GM12875 (cell line): ENCODE data around the gene ZWILCH.

Experiments used
- H3K4me3 ChIP-seq: one replicate; pipeline ENCODE4 v1.5.1; 2011; ENCODE audit warnings: low read depth, low read length, control low read depth
- TF ChIP-seq, protein P1 (sequence below): IDR thresholded peaks from 2 replicates; pipeline ENCODE4 v1.5.1; 2011; ENCODE audit warnings: low read depth, mild to moderate bottlenecking, control low read depth, inconsistent platforms, low read length, moderate library complexity, borderline replicate concordance; ENCODE audit not compliant: insufficient read depth

Gene ZWILCH

DNA sequence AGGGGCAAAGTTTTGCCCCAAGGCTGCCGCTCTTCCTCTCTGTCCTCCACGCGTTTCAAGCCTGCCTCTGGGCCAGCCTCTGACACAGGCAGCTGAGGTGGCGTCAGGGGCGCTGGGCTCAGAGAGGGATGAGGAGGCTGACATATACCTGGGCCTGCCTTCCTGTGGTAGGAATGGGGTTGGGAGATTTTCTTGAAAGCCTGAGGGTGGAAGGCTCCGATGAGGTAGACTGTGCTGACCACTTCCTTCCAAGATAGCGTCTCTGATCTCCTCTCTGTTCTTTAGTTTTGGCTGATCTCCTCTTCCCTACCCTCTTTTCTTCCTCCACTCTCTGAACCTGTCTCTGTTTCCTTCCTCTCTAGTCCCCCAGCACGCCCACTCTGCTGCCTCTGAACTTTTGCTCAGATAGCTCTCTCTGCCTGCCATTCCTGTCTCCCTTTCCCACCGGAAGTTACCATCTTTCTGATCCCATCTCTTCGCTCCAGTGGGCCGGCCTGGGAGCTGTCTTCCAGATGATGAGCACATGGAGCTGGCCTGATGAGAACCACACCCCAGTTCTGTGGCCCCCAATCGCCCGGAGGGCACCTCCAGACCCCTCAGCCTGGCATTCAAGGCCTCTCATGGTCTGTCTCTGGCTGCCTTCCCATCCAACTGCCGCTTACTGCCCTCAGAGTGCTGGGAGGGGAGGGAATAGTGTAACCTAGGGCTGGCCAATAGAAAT lies 93.1 kb downstream of the ZWILCH start:
- TF ChIP-seq, protein P1, sequence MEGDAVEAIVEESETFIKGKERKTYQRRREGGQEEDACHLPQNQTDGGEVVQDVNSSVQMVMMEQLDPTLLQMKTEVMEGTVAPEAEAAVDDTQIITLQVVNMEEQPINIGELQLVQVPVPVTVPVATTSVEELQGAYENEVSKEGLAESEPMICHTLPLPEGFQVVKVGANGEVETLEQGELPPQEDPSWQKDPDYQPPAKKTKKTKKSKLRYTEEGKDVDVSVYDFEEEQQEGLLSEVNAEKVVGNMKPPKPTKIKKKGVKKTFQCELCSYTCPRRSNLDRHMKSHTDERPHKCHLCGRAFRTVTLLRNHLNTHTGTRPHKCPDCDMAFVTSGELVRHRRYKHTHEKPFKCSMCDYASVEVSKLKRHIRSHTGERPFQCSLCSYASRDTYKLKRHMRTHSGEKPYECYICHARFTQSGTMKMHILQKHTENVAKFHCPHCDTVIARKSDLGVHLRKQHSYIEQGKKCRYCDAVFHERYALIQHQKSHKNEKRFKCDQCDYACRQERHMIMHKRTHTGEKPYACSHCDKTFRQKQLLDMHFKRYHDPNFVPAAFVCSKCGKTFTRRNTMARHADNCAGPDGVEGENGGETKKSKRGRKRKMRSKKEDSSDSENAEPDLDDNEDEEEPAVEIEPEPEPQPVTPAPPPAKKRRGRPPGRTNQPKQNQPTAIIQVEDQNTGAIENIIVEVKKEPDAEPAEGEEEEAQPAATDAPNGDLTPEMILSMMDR, result no peak
- no peak overlapping the region for H3K4me3 ChIP-seq
